Bronchial epithelial cell (primary cell): ENCODE data around the gene KRT38. TPM values are rescaled to one million over a fixed set of nuclear protein-coding genes. Genes with fewer than 3 reads are reported as not detected.

Source experiments
- DNase-seq: peaks from one replicate; pipeline ENCODE4 v3.0.0-alpha.2; 2010; ENCODE audit warnings: low read depth
- FAIRE-seq: peaks from 2 replicates; lab custom pipeline; 2011; peaks lifted over from hg19 to GRCh38; lab: Jason Lieb, UNC
- H3K27me3 ChIP-seq: 2 replicates; pipeline ENCODE4 v1.5.1; 2011; ENCODE audit warnings: low read length; ENCODE audit not compliant: control insufficient read depth, insufficient read depth
- H3K36me3 ChIP-seq: 2 replicates; pipeline ENCODE4 v1.5.1; 2011; ENCODE audit warnings: low read length; ENCODE audit not compliant: control insufficient read depth, insufficient read depth
- H3K4me3 ChIP-seq: 2 replicates; pipeline ENCODE4 v1.5.1; 2011; ENCODE audit warnings: mild to moderate bottlenecking, low read depth, low read length, control low read depth
- CTCF ChIP-seq: IDR thresholded peaks from 2 replicates; pipeline ENCODE4 v1.5.1; 2011; ENCODE audit warnings: mild to moderate bottlenecking, moderate library complexity, low read length, control low read depth, inconsistent platforms; ENCODE audit not compliant: insufficient read depth, severe bottlenecking
- total RNA-seq: library from RNA; depleted of rRNA; stranded (reverse); fragments of >200 nt; gene quantifications from 2 replicates; pipeline ENCODE4 v1.2.1, GENCODE V29; 2014

The KRT38 gene
- total RNA-seq, 1 donor from 2014 or later: not detected

DNA sequence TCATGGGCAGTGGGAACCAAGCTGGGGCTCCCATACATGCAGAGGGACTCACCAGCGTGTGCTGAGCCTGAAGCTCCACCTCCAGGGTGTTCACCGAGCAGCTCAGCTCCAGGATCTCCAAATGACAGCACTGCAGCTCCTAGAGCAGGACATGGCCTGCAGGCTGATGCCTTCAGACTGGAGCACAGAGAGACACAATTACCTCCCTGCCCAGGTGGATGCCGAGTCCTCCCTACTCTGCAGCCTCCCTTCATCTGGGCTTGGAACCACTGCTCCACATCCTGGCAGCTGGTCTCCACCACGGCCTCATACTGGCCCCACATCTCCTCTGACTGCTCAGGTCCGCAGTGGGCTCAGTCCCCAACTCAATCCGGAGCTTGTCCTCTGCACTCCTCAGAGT is 8.2 kb upstream of the KRT38 start:
- DNase-seq (no peak), FAIRE-seq (no peak)
- TF ChIP-seq CTCF: no peak
- Histone ChIP-seq H3K27me3 (no peaks in the 10 kb centered on the region), H3K4me3 (no peak overlapping the region), H3K36me3 (no peaks in the 10 kb centered on the region)

DNA sequence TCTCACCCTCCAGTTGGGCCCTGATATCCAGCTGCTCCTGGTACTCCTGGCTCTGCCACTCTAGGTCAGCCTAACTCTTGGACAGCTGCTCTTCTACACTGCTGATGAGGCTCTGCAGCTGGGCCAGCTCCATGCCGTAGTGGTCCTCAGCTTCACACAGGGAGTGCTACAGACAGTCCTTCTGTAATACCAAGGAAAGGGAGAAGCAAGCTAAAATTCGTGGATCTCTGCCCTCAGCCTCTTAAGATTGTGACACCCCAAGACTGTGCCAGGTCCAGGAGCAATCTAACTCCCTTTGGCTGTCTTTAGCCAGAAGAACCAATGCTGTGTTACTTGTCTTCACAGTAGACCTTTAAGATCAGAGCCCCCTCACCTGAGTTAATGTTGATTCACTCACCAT is 7.7 kb upstream of the KRT38 start:
- Histone ChIP-seq H3K36me3 (no peaks in the 10 kb centered on the region), H3K4me3 (no peak overlapping the region), H3K27me3 (no peaks in the 10 kb centered on the region)
- no peak for DNase-seq
- TF ChIP-seq CTCF: no peak
- FAIRE-seq: peak; percentile 64

DNA sequence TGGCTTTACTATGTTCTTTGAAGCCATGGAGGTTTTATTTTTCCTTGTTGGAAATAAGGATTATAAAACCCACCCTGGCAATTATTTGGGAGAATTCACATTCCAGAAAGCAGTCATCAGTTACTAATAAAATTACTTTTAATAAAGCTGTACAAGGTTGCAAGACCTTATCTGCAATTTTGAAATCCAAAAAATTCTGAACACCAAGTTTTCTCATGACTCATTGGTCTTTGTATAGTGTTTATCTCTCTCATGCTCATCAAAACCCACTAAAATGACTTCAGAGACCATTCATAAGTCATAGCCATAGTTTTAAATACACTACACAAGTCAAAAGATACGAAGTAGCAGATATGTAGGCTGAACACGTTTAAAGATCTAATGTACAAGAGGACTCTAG is 6.0 kb upstream of the KRT38 start:
- no peak for DNase-seq
- H3K27me3 ChIP-seq: no peaks in the 10 kb centered on the region
- FAIRE-seq: no peak
- TF ChIP-seq CTCF: no peak
- H3K36me3 ChIP-seq: no peaks in the 10 kb centered on the region
- no peak overlapping the region for H3K4me3 ChIP-seq

- no peaks in the 10 kb centered on the region for H3K27me3 ChIP-seq
- FAIRE-seq: no peak
- no peak for DNase-seq
- no peak for TF ChIP-seq CTCF
- no peak overlapping the region for H3K4me3 ChIP-seq
- no peaks in the 10 kb centered on the region for H3K36me3 ChIP-seq
These were observed 3.9 kb upstream of the KRT38 start for GRCh38 chr17:41444640-41445039.

DNA sequence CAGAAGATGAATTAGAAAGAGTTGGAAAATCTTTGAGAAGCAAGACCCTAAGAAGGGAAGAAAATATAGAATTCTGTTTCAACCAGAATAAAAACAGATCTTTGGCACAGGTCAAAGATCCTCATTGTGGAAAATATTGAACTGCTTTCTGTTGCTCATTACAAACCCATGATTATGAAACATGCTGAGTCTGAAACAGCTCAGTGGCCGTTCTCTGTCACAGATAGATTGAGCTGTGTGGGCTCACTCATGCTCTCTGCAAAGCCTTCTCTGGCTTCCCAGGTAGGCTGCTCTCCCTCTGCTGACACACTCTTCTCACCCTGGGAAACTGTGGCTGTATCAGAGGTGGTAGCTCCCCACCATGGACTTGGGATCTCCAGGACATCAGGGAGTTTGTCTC is 3.4 kb upstream of the KRT38 start:
- H3K4me3 ChIP-seq: no peak overlapping the region
- no peaks in the 10 kb centered on the region for H3K27me3 ChIP-seq
- no peak for DNase-seq
- FAIRE-seq: no peak
- no peak for TF ChIP-seq CTCF
- no peaks in the 10 kb centered on the region for H3K36me3 ChIP-seq

- no peak for DNase-seq
- H3K27me3 ChIP-seq: no peaks in the 10 kb centered on the region
- FAIRE-seq: peak; percentile 18
- H3K36me3 ChIP-seq: no peaks in the 10 kb centered on the region
- no peak overlapping the region for H3K4me3 ChIP-seq
- no peak for TF ChIP-seq CTCF
These were observed 2.0 kb upstream of the KRT38 start for GRCh38 chr17:41442739-41443138.
